Measurements from ENCODE around the gene CHTF8. TPM values are rescaled to one million over a fixed set of nuclear protein-coding genes. Genes with fewer than 3 reads are reported as not detected.
"Not testable (repeated sequence)": the region's sequence is repeated elsewhere in the genome, so short reads cannot be mapped to it uniquely, and the experiment has no call there.

Gene CHTF8, protein sequence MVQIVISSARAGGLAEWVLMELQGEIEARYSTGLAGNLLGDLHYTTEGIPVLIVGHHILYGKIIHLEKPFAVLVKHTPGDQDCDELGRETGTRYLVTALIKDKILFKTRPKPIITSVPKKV
- total RNA-seq = 10 to 100 TPM; 52.9 to 56.7 TPM
- long read RNA-seq, transcript CHTF8-203 (4 exons, 2,903 nt) = major isoform, 27 of 54 reads
- long read RNA-seq, transcript CHTF8-205 (3 exons, 856 nt) = minor isoform, 17 of 54 reads
- long read RNA-seq, partial matches to known transcripts = 1 of 54 reads
- long read RNA-seq, other reads (novel, unspliced or antisense) = 1 of 54 reads

DNA sequence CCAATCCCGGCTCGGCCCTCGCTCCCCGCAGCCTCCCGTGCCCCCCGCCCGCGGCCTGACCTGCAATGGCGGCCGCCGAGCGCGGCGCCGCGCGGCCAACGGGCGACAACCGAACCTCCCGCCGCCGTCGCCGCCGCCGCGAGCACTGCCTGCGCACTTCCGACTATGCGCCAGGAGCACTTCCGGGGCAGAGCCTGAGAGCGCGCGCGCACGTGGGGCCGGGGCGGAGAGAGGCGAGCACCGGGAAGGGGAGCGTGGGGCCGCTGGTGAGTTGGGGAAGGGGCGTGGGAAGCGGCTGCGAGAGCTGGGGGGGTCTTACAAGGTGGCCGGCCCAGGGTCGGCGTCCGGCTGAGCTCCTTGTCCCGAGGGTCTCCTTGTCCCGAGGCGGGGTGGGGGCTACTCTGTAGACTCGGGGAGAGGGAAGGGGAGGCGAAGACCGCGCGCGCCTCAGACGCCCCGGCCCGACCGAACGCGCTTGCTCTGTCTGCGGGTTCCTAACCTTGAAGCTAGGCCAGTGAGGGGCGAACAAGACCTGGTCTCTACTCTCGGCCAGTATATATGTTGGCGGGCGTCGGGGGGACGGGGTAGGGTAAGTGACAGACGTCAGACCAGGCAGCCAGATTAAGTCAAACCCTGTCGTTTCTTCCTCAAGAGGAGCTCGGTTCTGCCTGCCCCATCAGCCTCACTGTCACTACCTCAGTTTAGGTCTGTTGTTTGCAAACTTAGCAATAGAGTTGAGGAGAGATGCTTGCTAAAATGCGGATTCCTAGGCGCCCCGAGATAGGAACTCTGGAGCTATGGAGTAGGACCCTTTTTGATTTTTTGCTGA lies at the start of gene CHTF8, which contains the start of gene UTP4:
Gene CHTF8 (minus strand): TSS at position 165 of the 829 bp plus-strand sequence. CDS start 11,130 bp downstream, outside the sequence.
Gene UTP4 (plus strand): TSS at position 226 of the 829 bp plus-strand sequence. CDS start 811 bp downstream, outside the sequence.
- DNase-seq = peak; percentile 92
- intact Hi-C loops (cut with DNase I) = no loop called here
- peak; percentile 95 to 98 for ATAC-seq

DNA sequence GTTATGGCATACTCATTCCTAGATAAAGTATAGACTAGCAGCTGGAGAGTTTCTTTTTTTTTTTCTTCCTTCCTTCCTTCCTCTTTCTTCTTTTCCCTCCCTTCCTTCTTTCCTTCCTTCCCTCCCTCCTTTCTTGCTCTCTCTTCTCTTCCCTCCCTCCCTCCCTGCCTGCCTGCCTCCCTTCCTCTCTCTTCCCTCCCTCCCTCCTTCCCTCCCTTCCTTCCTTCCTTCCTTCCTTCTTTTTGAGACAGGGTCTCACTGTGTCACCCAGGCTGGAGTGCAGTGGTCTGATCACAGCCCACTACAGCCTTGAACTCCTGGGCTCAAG lies 47.6 kb upstream of the CHTF8 start:
- intact Hi-C loops (cut with DNase I) = no loop called here
- ATAC-seq (peak; percentile 25 to 28), DNase-seq (no peak)

DNA sequence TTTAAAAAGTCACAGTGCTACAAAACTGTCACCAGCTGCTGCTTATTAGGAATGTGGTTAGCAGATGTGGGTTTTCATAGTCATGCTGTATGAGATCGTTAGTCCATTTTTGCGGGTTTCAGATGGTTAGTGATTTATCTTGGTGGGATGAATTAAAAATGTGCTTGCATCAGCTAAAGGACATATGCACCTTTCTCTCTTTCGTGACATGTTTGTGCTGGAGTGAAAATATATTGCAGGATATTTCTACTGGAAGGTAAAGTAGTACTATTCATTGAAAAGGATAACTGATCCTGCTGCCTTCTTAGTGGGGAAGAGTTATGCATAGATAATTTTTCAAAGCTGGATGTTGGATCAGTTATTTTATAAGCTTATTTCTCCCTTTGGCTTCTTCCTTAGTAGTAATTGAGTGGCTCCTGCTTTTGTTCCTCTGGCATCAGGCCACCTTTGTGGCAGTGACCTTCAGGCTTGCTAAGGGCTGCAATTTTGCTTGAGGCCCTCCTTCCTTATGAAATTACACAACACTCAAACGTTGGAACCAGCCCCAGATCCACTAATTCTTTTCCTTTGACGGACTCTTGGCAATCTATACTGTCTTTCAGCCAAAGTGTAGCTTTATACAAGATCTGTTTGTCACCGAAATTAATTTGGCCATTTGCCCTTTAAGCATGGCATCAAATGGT lies 47.1 kb upstream of the CHTF8 start:
- intact Hi-C loops (cut with DNase I) = no loop called here
- DNase-seq (peak; percentile 79), ATAC-seq (peak; percentile 85 to 87)

DNA sequence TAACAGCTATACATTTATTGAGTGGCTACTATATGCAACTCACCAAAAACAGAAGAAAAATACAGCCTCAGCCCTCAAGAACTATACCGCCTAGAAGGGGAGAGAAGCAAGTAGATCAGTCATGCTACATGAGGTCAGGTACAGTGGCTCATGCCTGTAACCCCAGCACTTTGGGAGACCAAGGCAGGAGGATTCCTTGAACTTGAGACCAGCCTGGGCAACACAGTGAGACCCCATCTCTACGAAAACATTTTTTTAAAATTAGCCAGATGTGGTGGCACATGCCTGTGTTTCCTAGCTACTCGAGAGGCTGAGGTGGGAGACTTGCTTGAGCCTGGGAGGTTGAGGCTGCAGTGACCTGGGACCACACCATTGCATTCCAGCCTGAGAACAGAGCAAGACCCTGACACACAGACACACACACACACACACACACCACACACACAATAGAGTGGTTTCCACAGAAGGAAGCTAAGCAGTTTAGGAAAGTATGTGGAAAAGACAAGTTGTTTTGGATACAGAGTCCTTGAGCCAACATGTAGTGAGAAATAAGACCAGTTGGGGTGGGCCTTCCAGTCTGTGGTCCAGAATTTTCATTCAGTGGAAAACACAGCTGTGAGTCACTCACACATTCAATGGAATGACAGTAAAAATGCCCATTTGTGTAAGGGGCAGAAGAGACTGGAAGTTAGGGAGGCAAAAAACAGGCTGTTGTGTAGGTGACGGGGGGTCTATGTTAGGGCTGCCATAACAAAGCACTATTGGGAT lies 43.8 kb upstream of the CHTF8 start:
- ATAC-seq = peak in 1 of 2 donors; percentile 6
- intact Hi-C loops (cut with DNase I) = no loop called here
- DNase-seq = no peak

DNA sequence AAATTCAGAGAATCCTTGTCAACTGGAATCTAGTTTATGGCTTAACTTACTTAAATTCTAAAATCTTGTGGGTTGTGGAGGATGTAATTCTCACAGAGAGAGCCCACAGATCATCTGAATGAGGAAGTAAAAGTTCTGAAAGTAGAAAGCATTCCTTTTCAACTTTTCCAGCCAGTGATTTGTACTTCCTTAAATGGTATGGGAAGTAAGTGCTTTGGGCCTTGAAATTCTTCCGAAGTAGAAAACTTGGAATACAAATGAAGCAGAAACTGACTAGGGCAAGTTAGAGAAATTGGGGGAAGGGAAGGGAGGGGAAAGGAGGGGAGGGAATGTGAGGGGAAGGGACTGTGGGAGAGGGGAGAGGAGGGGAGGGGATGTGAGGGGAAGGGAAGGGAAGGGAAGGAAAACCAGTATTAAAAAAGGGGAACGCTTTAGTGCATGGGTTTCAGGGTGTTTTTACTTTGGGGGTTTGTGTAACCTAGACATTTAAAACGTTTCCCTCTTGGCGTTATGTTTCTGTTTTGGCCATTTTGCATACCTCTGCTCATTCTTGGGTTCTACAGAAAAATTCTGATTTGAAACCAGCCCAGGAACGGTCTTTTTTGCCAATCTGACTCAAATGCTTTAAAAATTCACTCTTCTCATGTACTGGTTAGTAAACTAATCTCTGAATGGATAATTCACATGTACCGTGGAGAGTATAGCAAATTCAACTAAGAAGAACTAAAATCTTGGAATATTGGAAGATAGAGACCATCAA lies 39.1 kb upstream of the CHTF8 start:
- ATAC-seq (peak; percentile 5 to 24), DNase-seq (no peak)
- intact Hi-C loops (cut with DNase I) = no loop called here

DNA sequence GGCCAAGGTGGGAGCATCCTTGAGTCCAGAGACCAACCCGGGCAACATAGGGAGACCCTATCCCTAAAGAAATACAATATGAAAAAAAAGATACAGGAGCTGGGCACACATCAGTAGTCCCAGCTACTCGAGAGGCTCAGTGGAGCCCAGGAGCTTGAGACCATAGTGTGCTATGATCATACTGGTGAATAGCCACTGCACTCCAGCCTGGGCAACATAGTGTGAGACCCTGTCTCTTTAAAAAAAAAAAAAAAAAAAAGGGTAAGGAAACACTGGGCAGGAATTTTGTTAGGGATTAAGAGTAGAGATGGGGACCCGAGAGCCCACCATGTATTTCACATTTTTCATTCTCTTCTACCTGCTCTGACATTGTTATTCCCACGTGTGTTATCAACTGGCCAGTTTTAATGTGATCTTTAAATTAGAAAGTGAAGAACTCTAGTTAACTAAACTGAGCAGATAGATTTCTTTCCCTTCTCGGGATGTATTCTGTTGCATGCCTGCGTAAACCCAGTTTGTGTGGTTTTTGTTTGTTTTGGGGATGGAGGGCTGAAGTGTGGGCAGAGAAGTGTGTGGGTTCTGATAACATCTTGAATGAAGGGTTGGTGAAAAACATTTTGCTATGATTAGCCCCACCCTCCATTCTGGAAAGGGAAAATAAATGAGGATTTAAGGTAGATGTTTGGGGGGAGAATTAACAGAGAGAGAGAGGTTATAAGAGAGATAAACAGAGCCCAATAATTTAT lies 37.4 kb upstream of the CHTF8 start:
- intact Hi-C loops (cut with DNase I) = no loop called here
- DNase-seq (no peak), ATAC-seq (no peak)

DNA sequence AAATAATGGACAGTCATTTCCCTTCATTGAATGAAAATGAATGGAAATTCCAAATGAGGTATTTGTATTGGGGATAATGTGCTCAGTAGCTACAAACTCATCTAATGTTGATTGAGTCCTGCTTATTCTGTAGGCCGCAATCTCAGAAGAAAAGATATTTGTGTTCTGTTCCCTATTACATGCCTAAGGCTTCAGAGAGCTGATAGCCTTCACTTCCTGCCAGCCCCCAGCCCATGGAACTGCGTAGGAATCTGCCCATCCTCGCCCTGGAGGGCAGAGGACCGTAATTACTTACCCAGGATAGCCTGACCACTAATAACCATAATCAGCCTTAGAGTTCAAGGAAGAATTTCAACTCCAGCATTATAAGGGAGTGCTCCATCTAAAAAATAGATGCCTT lies 36.7 kb upstream of the CHTF8 start:
- ATAC-seq (no peak), DNase-seq (no peak)

DNA sequence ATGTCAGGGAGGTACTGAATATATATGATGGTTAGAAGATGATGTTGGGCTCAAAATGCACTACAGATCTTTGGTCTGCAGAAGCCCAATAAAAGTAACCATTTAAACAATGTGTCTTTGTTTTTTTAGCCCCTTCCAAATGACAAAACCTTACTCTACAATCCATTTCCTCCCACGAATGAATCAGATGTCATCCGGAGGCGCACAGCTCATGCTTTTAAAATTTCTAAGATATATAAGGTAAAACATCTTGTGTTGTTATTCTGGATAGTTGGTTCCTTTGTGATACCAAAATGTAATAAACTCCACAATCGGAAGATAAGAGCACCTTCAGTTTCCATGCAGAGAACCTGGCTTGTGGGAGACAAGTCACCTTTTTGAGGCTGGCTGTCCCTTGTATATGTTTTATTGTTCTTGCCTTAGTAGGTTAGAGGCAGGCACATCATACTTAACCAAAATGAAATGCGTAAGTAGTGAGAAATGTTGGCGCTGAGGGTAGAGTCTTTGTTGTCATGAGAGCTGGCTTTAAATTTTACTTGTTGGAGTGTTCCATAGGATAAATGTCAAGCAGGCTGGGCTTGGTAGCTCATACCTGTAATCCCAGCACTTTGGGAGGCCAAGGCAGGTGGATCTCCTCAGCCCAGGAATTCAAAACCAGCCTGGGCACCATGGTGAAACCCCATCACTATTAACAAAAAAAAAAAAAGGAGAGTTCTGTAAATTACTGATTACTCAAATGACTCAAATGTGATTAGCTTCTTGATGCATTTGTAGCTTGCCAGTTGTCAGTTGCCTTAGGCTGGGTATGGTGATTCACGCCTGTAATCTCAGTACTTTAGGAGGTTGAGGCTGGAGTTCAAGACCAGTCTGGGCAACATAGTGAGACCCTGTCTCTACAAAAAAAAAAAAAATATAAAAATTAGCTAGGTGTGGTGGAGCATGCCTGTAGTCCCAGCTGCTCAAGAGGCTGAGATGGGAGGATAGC lies 34.9 kb upstream of the CHTF8 start:
- DNase-seq = no peak
- intact Hi-C loops (cut with DNase I) = no loop called here
- ATAC-seq = no peak

More for the DNA sequence above, 36.7 kb upstream of the CHTF8 start:
- intact Hi-C loops (cut with DNase I) = no loop called here

DNA sequence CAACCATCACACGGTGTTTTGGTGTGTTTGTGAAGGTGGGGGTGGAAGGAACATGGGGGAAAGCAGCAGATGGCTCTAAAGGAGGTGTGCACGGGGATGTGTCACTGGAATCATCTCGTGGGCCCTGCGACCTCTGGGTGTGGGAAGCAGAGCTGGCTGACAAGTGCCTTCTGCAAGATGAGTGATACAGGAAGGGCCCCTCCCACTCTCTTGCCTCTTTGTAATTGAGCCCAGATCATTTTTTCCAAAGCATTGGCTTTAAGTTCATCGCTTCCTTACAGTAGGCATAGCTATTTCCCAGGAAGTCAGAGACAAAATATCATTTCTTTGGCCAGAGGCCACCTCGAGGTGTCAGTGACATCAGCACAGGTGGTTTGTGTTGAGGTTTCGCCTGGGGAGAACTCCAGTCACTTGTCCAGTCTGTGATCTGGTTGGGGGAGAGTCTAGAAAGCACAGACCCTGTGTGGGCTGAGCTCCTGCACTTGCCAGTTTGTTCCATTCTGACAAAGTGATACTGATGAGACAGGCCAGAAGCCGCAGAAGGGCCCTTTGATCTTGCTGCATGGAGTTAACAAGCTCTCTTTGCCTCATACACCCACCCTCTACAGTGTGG lies 33.9 kb upstream of the CHTF8 start:
- intact Hi-C loops (cut with DNase I) = no loop called here
- DNase-seq (no peak), ATAC-seq (peak; percentile 71 to 91)

DNA sequence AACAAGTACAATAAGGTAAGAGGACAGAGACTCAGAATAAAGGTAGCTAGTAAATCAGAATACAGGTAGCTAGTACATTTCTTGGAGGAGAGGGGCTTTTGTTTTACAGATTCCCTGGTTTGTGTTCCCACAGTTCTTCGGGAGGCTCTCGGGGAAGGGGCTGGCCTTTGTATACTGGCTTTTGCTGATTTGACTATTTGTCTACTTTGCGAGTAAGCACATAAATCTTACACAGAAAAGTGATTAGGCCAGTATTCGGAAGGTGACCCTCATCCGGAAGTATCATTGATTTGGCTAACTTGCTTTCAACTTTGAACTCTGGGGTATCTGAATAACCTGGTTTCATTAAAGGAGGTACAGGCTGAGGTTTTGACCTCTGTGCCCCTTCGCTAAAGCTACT lies 33.2 kb upstream of the CHTF8 start:
- intact Hi-C loops (cut with DNase I) = no loop called here
- DNase-seq = no peak
- no peak for ATAC-seq

DNA sequence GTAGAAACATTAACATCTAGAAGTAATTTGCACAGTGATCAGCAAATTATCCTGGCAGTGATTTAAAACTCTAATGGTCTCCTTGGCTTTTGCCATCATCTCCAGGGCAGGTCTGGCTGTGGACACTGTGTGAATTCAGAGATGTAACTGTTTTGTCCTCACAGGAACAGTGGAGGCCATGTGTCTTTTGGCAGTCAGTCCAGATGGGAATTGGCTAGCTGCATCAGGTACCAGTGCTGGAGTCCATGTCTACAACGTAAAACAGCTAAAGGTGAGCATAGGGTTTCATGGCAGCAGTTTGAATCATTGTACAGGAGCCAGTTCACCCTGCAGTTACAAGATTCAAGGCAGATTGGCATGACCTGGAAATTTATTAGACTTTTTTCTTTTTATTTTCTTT lies 27.8 kb upstream of the CHTF8 start:
- intact Hi-C loops (cut with DNase I) = no loop called here
- DNase-seq (no peak), ATAC-seq (no peak)

DNA sequence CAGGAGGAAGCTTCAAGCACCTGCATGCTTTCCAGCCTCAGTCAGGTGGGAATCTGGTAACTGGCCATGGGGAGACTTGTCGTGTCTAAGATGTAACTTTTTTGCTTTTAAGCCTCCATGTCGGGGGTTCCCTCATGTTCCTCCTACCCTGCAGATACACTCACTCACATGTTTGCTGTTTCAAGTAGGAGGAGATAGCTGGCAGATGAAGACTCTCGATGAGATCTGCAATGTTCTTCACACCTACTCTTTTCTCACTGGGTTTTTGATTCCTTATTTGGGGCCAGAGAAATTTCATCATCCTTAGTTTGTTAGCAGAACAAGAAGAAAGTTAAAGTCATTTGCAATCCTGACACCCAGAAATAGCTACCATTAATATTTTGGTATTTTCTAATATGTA lies 24.8 kb upstream of the CHTF8 start:
- intact Hi-C loops (cut with DNase I) = no loop called here
- ATAC-seq = no peak
- DNase-seq = no peak

DNA sequence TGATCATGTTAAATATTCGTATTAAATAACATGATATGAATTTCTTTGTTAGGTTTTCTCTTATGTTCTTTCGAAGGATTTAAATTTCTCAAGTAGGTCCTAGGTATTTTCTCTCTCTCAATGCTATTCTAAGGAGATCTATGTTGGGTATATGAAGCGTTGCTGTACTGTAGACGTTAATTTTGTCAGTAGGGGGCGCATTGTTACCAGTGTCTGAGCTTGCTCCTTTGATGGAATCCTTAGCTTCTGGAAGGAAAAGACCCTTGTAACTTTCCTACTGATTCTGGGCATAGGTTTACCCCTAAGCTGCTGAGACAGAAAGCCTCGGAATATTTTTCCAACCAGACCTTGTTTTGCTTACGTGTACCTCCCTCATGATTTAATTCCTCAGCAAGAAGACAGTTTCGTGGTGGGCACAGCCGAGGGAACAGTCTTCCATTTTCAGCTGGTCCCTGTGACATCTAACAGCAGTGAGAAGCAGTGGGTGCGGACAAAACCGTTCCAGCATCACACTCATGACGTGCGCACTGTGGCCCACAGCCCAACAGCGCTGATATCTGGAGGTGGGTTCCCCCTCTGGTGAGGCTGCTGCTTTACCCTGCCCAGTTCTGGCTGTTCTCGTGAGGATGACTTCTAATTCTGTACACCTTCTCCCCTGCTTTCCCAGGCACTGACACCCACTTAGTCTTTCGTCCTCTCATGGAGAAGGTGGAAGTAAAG lies 17.9 kb upstream of the CHTF8 start:
- ATAC-seq (peak; percentile 87 to 91), DNase-seq (no peak)
- intact Hi-C loops (cut with DNase I) = loop anchor here (1.0 to 5.0 kb wide), 2 partner anchors 132 to 137 kb away; no protein-coding TSS in a partner anchor

DNA sequence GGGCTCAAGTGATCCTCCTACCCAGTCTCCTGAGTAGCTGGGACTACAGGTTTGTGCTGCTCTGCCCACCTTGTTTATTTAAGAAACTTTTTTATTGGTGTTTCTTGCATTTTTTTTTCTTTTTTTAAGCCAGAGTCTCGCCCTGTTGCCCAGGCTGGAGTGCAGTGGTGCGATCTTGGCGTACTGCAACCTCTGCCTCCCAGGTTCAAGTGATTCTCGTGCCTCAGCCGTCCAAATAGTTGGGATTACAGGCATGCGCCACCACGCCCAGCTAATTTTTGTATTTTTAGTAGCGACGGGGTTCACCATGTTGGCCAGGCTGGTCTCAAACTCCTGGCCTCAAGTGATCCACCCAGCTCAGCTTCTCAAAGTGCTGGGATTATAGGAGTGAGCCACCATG lies 17.2 kb upstream of the CHTF8 start:
- not testable (repeated sequence) for DNase-seq, ATAC-seq
- intact Hi-C loops (cut with DNase I) = loop anchor here (1.0 to 5.0 kb wide), 2 partner anchors 133 to 138 kb away; no protein-coding TSS in a partner anchor

DNA sequence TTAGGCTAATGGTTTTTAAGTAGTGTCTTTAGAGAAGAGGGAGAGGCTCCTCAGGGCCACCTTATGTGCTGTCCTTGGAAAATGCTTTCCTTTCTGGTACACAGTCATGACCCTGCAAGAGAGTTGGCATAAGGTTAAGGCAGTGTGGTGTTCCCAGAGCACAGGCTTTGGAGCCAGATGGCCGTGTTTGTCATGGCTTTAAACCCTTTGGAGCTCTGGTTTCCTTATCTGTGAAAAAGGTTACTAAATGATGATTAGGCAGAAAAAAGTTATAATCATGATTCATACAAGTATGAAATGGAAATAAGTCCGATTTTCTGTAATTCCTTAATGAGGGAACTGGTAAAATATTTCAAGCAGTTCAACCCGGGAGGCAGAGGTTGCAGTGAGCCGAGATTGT lies 13.3 kb upstream of the CHTF8 start:
- peak; percentile 66 to 74 for ATAC-seq

More for the DNA sequence above, 13.3 kb upstream of the CHTF8 start:
- no peak for DNase-seq
- intact Hi-C loops (cut with DNase I) = no loop called here
